ENCODE data around the gene FNBP1.

FNBP1 gene

DNA sequence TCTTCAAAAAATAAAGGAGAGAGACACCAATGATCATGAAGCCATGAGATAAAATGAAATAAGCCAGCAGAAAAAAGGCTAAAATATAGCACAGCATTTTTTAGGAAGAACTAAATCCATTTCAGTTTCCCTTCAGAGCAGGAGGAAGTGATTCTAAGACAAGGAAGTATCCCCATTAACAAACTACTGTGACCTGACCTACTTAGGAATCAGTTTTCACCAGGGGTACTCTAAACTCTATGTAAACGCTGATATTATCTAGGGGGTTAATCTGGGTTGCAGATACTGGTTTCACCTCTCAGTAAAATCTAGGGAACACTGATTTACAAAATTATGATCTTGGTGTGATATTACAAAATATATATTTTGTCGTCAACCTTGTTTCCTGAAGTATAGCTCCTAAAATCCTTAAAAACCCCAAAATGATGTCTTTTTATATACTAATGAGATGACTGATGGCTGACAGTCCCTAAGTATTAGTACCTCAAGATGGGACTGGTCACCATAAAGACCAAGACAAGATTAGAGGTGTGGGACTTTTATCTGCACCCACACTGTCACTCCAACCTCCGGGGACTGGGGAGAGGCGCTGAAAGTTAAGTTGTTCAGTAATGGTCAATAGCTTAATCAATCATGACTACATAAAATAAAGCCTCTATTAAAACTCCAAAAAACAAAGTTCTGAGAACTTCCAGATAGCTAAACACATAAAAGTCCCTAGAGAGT lies 2.9 kb upstream of the FNBP1 start:
- no peak for DNase-seq (ENCODE audit: low read depth)

DNA sequence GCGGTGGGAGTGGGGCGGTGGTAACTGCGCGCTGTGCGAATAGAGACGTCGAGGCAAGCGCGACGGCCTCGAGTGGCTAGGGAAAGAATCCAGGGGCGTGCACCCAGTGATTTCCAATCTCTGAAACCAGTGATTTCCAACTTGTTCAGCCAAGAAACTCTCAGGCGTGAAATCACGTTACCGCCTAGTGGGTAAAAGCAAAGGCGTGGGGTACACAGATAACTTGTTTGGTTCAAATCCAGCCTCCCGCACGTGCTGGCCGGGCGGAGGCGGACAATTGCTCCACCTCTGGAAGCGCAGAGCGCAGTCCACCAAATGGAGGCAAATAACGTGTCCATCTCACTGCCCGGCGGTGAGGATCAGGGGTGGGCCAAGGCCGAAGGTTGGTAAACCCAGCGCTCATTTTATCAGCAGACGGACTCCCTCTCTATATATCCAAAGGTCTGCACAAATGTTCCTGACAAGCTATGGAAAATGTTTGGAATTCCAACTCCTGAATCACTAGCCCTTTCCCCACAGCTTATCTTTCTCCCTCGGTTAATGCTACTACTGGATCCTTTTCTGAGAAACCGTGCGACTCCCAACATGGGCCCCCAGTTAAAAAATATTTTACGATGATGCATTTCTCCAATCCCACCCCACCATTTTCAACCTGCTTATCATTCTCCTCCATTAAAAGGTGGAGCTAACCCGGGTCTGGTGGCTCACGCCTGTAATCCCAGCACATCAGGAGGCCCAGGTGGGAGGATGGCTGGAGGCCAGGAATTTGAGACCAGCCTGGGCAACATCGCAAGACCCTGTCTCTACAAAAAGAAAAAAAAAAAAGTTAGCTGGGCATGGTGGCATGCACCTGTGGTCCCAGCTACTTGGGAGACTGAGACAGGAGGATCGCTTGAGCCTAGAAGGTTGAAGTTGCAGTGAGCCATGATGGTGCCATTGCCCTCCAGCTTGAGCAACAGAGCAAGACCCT lies 950 bp upstream of the FNBP1 start:
- no peak for DNase-seq (ENCODE audit: low read depth)

DNA sequence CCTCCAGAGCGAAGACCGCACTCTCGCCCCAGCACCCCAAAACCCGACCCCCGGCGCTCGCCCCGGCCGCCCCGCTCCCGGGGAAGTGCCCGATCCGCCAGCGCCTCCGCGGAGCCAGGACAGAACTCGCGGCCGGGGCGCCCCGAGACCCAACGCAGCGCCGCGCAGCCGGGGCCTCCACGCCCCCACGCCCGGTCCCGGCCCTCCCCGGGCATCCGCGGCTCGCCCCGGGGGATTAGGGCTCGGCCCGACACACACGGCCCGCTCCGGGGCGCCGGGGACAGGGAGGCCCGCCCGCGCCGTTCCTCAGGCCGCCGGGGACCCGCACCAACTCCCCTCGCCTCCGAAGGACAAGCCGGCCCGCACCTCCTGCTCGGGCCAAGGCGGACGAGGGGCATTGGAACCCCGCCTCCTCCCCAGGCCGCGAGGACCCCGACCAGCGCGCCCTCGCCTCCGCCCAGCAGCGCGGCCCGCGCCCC lies 544 bp downstream of the FNBP1 start:
- DNase-seq (ENCODE audit: low read depth) = no peak

DNA sequence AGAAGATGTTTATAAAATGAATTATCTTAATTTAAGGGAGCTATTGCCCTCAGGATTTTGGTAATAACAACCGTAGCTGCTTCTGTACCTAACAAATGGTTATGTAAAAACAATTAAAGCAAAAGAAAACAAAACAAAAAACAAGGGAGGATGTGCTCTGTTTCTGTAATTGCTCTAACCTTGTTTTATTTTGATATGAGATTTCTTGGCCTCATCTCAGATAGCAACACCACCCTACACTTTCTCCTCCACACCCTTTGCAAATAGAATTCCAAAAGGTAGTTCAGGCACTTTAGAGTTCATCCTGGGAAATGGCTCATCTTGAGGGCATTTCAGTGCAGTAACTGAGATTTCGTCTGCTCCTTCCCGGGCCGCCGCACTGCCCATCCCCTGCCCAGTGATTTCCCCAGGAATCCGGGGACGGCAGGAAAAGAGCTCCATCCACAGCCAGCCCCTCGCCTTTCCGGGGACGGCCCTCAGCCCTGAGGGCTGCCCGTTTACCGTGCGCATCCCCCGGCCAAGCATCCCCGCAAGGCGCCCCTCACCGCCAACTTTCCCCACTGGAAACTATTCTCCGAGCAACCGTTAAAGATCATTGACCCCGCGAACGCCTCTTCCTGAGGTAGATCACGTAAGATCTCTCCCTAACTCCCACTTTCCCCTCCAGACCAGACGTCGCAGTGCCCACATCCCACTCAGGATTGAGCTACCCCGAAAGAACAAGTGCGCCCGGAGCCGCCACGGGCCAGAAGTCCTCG lies 1.2 kb downstream of the FNBP1 start:
- no peak for DNase-seq (ENCODE audit: low read depth)

DNA sequence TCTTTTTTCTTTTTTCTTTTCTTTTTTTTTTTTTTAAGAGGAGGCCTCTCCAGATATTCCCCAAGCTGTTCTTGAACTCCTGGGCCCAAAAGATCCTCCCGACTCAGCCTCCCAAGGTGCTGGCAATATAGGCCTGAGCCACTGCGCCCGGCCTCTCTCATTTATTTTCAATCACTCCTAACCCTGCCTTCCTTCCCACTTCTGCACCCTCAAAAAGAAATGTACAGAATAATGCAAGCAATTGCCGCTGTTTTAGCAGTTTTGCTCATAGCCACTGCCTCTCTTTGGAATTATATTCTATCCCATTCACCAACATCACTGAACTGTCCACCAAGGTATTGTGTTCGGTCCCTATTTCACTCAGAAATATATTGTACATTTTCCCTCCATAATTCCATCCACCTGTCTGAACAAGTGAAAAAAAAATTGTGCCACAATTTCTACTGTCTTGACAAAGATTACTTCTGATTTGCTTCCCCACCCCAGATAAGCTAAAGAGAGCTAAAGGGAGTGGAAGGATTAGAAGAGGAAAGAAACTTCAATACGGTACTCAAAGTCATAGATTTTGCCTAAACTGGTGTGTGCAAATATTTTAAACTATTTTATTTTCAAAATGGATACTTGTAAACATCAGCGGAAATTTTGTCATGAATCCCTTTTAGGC lies 1.9 kb downstream of the FNBP1 start:
- no peak for DNase-seq (ENCODE audit: low read depth)

DNA sequence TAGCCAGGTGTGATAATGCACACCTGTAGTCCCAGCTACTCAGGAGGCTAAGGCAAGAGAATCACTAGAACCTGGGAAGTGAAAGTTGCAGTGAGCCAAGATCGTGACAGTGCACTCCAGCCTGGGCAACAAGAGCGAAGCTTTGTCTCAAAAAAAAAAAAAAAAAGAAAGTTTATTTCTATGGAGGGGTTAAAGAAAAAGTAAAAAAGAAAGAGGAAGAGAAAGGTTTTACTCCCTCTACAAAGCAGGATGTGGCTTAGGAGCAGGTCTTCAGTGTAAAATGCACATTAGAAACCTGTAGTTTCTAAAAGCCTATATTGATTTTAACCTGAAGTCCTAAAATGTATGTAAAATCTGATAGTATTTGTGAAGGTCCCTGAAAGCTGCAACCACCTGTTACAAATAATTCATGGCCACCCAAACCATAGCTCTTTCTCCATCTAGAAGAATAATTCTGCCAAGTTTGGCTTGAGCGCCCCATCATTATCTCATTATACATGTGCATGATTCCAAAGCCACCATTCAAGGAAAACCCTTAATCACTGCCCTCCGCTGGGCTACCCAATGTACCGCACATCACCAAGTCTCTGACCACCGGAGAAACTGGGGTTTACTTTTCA lies 3.4 kb downstream of the FNBP1 start:
- DNase-seq (ENCODE audit: low read depth) = no peak

DNA sequence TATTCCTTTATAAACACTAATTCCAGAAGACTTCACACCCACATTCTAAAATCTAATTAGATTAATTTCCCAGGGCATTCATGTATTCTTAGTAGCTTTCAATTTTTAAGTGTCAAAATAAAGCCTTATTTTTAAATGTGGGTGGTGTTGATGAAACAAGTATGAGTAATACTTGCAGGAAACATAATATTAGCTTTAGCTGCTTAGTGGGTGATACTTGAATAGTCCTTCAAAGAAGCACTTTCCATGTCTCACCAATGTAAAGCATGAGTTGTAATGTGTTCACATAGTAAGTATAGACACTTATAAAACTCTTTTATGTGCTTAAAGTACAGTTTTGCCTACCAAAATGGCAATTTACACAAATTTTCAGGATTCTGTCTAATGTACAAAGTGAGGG lies 6.9 kb downstream of the FNBP1 start:
- DNase-seq (ENCODE audit: low read depth) = no peak

DNA sequence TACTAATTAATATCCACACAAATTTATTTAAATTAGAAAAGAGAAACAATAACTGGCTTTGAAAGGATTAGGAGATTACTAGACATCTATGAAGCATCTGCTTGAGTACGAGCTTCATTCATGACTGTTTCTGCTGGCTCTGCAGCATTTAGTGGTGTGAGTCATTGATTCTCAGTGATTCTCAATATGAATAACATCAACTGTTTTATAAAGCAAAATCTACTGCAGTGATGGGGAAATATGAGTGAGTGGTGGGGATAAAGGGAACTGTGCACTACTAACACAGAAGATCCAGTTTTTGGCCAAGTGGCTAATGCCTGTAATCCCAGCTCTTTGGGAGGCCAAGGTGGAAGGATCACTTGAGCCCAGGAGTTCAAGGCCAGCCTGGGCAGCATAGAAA lies 8.4 kb downstream of the FNBP1 start:
- no peak for DNase-seq (ENCODE audit: low read depth)

DNA sequence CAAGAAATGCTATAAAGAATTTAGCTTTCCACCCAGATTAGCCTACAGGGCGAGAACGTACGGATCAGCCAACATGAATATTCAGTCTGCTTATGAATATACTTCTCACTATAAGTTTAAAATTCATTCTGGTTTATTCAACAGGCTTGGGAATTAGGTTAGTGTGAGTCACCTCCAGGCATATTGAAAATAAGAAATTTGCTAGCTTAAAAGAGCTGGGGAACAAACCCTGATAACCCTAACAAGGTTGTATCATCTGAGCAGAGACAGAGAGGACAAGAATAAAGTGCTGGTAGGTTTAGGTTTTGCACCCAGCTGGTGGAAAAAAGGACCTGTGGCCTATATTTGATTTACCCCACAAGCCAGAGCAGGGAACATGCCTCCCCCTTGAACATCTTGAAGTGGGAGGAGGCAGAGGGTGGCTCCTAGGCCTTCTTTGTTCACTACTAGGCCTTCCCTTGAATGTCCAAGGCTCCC lies 12.3 kb downstream of the FNBP1 start:
- DNase-seq (ENCODE audit: low read depth) = no peak

DNA sequence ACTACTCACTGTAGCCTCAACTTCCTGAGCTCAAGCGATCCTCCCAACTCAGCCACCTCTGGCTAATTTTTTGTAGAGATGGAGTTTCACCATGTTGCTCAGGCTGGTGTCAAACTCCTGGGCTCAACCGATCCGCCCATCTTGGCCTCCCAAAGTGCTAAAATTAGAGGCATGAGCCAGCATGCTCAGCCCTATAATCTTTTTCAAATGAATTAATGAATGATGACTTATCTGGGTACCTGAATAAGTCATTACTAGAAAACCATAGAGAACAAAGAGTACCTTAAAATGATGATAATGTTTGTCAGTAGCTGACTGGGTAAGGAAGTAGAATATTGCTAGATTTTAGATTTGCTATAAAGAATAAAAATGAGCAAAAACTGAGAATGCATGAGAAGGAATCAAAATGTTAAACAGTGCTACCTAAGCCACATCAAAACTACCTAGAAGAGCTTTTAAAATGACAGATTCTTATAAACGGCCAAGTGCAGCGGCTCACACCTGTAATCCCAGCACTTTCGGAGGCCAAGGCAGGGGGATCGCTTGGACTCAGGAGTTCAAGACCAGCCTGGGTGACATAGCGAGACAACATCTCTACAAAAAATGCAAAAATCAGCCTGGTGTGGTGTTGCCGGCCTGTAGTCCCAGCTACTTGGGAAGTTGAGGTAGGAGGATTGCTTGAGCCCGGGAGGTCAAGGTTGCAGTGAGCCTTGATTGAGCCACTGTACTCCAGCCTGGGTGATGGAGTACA lies 13.6 kb downstream of the FNBP1 start:
- DNase-seq (ENCODE audit: low read depth) = no peak

DNA sequence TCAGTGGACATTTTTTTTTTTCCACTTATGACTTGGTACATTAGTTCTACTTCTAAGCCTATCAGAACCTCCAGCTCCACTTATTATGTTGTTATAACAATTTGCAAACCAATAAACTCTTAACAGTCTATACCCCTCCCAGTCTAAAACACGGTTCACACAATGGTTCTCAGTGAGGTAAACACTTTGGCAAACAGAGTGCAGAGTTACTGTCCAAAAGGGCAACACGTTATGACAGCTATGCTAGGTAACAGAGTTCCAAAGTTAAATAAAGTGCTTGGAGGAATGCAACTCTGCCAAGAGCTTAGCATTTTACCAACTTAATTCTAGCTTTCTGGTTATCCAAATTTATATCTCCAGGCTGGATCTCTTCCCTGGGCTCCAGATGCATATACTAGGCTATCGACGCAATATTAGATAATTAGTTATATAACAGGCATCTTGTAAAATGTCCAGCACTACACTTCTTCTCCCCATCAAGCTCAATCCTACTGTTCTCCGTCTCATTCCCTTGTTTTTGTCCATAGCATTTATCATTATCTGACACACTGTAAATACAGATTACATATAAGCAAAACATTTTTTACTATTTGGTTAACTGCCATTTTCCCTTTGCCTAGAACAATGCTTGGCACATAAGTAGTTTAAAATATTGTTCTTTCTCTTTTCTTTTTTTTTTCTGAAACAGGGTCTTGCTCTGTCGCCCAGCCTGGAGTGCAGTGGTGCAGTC lies 14.3 kb downstream of the FNBP1 start:
- no peak for DNase-seq (ENCODE audit: low read depth)

DNA sequence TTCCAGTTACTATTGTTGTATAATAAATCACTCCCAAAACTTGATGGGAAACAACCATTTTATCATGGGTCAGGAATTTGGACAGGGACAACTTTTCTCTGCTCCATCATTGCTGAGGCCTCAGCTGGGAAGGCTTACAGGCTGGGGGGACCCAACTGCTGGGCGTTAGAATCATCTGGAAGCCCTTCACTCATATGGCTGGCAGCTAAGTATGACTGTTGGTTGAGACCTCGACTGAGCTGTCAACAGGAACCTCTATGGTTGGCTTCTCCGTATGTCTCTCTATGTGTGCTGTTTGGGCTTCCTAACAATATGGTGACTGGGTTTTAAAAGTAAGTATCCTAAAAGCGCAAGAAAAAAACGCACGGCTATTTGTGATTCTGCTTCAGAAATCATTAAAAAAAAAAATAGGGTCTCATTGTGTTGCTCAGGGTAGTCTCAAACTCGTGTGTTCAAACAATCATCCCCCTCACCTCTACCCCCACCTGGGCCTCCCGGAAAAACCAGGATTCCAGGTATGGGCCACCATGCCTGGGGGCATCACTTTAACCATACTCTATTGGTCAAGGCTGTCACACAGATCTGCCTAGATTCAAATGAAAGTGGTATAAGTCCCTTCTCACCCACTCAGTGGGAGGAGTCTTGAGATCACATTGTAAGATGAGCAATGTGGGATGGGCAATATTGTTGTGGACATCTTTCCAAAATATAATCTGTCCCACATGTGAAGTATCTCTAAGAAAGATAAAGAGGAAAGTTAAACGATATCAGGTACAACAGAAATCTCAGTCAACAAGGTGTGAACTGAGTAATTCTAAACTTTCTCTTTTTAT lies 15.2 kb downstream of the FNBP1 start:
- DNase-seq (ENCODE audit: low read depth) = no peak

DNA sequence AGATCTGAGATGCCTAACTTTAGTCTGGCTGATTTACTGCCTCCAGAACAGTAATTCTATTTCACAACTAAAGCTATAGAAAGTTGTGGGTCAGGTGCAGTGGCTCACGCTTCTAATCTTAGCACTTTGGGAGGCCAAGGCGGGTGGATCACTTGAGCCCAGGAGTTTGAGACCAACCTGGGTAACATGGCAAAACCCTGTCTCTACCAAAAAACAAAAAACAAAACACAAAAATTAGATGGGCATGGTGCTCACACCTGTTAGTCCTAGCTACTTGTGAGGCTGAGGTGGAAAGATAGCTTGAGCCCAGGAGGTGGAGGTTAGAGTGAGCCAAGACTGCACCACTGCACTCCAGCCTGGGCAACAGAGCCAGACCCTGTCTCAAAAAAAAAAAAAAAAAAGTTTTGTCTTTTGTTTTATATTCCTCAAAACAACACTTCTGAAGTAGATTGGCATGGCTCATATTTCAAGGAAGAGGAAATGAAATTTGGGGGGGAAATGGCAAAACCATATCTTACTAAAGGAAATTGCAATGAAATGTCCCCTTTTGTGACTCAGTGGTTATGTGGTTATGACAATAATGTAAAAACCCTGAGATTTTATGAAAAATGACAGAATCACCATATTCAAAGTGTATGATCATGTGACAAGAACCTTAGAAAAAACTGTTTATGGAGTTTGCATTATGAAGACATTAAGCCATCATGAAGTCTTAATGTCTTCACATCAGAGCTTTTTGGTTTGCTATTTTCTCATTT lies 16.2 kb downstream of the FNBP1 start:
- no peak for DNase-seq (ENCODE audit: low read depth)

DNA sequence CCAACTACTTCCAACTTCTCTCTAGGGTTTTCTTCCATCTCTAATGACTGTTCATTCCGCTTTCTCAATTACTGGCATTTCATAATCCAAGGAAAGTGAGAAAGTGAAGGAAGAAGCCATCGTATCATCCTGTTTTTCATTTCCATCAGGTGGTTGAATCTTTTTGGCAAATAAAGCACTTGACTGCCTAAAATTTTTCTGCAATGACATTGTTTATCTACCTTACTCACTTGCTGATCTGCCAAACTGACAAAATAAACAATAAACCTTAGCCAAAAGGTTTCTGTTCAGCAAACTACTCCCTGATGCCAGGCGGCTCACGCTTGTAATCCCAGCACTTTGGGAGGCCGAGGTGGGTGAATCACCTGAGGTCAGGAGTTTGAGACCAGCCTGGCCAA lies 18.4 kb downstream of the FNBP1 start:
- no peak for DNase-seq (ENCODE audit: low read depth)

DNA sequence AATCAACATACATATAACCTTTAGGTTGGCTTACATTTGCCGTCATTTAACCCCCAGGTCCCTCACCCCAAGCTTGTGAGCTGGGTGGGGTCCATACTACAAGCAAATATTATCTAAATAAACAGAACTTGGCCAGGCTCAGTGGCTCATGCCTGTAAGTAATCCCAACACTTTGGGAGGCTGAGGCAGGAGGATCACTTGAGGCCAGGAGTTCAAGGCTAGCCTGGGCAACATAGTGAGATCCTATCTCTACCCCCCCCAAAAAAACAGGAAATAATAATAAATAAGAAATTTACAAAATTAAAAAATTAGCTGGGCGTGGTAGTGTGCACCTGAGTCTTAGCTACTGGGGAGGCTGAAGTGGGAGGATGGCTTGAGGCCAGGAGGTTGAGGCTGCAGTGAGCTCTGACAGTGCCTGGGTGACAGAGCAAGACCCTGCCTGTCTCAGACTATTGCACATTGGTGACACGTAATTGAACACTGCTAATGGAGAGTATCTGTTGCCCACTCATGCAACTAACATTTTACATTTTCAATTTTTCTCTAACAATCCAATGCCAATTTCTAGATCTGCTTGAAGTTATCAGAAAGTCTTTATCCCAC lies 18.9 kb downstream of the FNBP1 start:
- DNase-seq (ENCODE audit: low read depth) = no peak

DNA sequence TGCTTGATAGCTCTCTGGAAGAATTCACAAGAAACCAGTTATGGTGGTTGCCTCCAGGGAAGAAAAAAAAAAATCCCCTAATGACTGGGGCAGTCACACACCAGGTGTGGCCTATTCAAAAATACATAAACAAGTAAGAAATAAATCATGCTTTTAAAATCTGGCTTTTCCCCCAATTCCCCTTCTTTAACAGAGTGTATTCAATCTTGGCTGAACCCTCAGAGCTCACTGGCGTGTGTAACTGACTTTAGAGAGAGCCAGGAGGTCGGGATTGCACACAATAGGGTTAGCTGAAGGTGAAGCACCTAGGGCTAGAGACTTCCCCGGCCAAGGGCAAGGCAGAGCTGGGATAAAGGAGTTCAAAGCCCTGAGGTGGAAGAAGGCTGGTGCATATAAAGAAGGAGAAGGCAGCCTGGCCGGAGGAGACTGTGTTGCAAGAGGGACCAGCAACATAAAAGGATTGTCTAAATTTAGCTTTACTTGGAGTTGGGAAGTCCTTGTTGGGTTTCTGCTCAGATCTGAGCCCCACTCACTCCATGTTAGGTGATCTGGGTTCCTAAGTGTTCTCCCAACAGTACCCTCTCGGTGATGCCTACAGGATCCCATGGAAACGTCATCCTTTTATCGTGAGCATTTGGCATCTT lies 19.7 kb downstream of the FNBP1 start:
- no peak for DNase-seq (ENCODE audit: low read depth)

DNA sequence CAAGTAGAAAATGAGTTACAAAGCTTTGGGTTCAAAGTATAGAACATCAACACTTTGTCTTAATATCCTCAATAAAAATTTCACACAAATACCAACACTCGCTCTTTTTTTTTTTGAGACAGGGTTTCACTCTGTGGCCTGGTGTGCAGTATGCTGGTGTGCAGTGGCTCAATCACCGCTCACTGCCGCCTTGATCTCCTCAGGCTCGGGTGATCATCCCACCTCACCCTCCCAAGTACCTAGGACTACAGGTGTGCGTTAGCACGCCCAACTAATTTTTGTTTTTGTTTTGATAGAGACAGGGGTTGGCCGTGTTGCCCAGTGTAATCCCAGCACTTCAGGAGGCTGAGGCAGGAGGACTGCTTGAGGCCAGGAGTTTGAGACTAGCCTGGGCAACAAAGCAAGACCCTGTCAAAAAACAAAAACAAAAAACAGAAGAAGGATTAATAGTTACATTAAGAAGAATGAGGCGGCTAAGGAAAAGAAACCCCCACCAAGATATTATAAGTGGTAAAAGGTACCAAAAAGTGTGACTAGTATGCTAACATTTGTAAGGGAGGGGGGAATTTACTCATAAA lies 20.3 kb downstream of the FNBP1 start:
- no peak for DNase-seq (ENCODE audit: low read depth)

All from activated gamma-delta T cell treated with anti-CD3 and anti-CD28 coated beads, Interleukin-2, amount 50 U/mL, for 16 hours (primary cell).